ENCODE data around the gene SLITRK6. TPM values are rescaled to one million over a fixed set of nuclear protein-coding genes. Genes with fewer than 3 reads are reported as not detected.

SLITRK6 gene
- total RNA-seq, 1 experiment from 2014 or later: 3.8 TPM

DNA sequence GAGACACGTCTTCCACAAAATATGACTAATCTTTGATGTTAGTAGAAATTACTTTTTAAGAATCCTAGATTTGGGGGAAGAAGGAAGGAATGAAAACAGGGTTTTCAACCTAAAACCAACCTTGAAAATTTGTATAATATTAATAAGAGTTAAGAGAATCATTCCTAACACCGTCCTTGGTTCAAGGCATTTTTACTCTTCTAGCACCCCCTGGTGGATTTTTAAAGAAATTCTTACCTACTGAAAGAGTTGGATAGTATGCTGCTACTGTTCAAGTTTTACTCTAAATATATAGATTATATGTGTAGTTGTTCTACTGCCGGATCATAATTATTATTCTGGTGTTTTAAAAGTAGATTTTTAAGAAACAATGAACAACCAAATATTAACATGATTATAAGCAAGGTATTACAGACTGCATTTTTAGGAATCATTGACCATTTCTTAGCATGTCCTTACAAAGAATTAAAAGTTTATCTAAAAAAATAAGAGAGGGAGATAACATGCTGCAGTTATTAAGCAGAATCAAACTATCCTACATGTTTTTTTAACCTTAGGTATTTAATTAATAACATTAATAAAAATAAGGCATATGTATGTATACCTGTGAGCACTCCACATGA is 7.4 kb upstream of the SLITRK6 start:
- intact Hi-C loops (cut with micrococcal nuclease; ENCODE audit: unreplicated experiment): loop anchor here (1.0 to 10.0 kb wide), 3 partner anchors 302 to 910 kb away; no protein-coding TSS in a partner anchor
- ATAC-seq: peak; percentile 82
- H3K27me3 ChIP-seq (ENCODE audit: control insufficient read depth, insufficient read depth, low read length): no peaks in the 10 kb centered on the region
- POLR2A ChIA-PET: no interaction called here
- no TSS peak for BruUV-seq (replicated peaks)
- no peak overlapping the region for H3K4me3 ChIP-seq (ENCODE audit: low read depth in 2 of 2, low read length in 2 of 2)
- in situ Hi-C loops (cut with HindIII; ENCODE audit: low pct_unique_long_range_greater_than_20kb, low sequenced_read_pairs): no loop called here
- H3K36me3 ChIP-seq (ENCODE audit: control insufficient read depth, insufficient read depth, low read length): no peaks in the 10 kb centered on the region
- no peak overlapping the region for H3K27ac ChIP-seq (ENCODE audit: low read length)
- DNase-seq (ENCODE audit: low read depth, low spot score): peak; percentile 17
- TF ChIP-seq TCF7L2 (IDR thresholded peaks at IDR 0.05; ENCODE audit: low read depth, low read length): no peak
- TF ChIP-seq, protein P1, sequence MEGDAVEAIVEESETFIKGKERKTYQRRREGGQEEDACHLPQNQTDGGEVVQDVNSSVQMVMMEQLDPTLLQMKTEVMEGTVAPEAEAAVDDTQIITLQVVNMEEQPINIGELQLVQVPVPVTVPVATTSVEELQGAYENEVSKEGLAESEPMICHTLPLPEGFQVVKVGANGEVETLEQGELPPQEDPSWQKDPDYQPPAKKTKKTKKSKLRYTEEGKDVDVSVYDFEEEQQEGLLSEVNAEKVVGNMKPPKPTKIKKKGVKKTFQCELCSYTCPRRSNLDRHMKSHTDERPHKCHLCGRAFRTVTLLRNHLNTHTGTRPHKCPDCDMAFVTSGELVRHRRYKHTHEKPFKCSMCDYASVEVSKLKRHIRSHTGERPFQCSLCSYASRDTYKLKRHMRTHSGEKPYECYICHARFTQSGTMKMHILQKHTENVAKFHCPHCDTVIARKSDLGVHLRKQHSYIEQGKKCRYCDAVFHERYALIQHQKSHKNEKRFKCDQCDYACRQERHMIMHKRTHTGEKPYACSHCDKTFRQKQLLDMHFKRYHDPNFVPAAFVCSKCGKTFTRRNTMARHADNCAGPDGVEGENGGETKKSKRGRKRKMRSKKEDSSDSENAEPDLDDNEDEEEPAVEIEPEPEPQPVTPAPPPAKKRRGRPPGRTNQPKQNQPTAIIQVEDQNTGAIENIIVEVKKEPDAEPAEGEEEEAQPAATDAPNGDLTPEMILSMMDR (IDR thresholded peaks at IDR 0.05): peak; percentile 44; the same call in 1 of the 2 replicates
- CTCF ChIA-PET: no interaction called here
- no peaks in the 10 kb centered on the region for H3K4me1 ChIP-seq (ENCODE audit: control insufficient read depth, insufficient read depth, low read length)
- H3K9me3 ChIP-seq (ENCODE audit: control insufficient read depth, insufficient read depth, low read depth, low read length): no peaks in the 10 kb centered on the region

DNA sequence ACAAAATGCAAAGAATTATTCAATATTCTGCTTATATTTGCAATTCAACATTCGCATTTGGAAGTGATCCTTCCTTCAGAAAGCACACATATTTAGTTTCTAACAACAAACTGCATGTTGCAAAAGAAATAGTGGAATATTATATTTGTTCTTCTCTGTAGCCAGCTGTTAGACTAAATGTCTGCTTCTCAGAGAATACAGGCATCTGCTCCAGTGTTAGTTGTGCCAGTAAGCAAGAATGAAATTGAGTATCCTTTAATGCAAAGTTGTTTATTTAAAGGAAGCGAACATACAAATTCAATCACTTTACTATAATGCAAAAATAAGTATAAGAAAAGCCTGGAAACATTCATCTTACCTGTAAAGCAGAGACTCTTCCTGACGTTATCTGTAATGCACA is 663 bp downstream of the SLITRK6 start:
- DNase-seq (ENCODE audit: low read depth, low spot score) (no peak), ATAC-seq (no peak)
- Histone ChIP-seq H3K4me3 (ENCODE audit: low read depth in 2 of 2, low read length in 2 of 2) (peak overlapping the region; percentile 33 to 47), H3K27me3 (ENCODE audit: control insufficient read depth, insufficient read depth, low read length) (no peaks in the 10 kb centered on the region), H3K27ac (ENCODE audit: low read length) (peak overlapping the region; percentile 7; the same call in 1 of the 2 replicates), H3K9me3 (ENCODE audit: control insufficient read depth, insufficient read depth, low read depth, low read length) (no peaks in the 10 kb centered on the region), H3K36me3 (ENCODE audit: control insufficient read depth, insufficient read depth, low read length) (no peaks in the 10 kb centered on the region), H3K4me1 (ENCODE audit: control insufficient read depth, insufficient read depth, low read length) (no peaks in the 10 kb centered on the region)
- POLR2A ChIA-PET: no interaction called here
- CTCF ChIA-PET: interaction anchor here (0.6 kb wide), 1 partner anchor 357 kb away, joined by 6 read pairs; no protein-coding TSS in a partner anchor
- BruUV-seq (replicated peaks): no TSS peak
- intact Hi-C loops (cut with micrococcal nuclease; ENCODE audit: unreplicated experiment): no loop called here
- no peak for TF ChIP-seq SIN3A (IDR thresholded peaks at IDR 0.05; ENCODE audit: borderline replicate concordance, insufficient read depth, low read depth, low read length)
- TF ChIP-seq, protein P1 (IDR thresholded peaks at IDR 0.05): no peak
- TF ChIP-seq, protein P2, sequence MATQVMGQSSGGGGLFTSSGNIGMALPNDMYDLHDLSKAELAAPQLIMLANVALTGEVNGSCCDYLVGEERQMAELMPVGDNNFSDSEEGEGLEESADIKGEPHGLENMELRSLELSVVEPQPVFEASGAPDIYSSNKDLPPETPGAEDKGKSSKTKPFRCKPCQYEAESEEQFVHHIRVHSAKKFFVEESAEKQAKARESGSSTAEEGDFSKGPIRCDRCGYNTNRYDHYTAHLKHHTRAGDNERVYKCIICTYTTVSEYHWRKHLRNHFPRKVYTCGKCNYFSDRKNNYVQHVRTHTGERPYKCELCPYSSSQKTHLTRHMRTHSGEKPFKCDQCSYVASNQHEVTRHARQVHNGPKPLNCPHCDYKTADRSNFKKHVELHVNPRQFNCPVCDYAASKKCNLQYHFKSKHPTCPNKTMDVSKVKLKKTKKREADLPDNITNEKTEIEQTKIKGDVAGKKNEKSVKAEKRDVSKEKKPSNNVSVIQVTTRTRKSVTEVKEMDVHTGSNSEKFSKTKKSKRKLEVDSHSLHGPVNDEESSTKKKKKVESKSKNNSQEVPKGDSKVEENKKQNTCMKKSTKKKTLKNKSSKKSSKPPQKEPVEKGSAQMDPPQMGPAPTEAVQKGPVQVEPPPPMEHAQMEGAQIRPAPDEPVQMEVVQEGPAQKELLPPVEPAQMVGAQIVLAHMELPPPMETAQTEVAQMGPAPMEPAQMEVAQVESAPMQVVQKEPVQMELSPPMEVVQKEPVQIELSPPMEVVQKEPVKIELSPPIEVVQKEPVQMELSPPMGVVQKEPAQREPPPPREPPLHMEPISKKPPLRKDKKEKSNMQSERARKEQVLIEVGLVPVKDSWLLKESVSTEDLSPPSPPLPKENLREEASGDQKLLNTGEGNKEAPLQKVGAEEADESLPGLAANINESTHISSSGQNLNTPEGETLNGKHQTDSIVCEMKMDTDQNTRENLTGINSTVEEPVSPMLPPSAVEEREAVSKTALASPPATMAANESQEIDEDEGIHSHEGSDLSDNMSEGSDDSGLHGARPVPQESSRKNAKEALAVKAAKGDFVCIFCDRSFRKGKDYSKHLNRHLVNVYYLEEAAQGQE (IDR thresholded peaks at IDR 0.05; ENCODE audit: insufficient read depth in 1 of 2, low read depth in 2 of 2, low read length in 1 of 2): no peak
- TF ChIP-seq TCF7L2 (IDR thresholded peaks at IDR 0.05; ENCODE audit: low read depth, low read length): no peak
- TF ChIP-seq POLR2AphosphoS5 (IDR thresholded peaks at IDR 0.05; ENCODE audit: low read depth, low read length): no peak
- in situ Hi-C loops (cut with HindIII; ENCODE audit: low pct_unique_long_range_greater_than_20kb, low sequenced_read_pairs): no loop called here

Measured in Panc1 (cell line).